Keratinocyte (primary cell): ENCODE data around the gene DIS3L2.

Experiments
- CTCF ChIP-seq, 3 experiments: IDR thresholded peaks in 1 of 3; conservative IDR thresholded peaks in 1 of 3; optimal IDR thresholded peaks in 1 of 3; 2 replicates in 2 of 3; 3 replicates in 1 of 3; pipeline versions ENCODE3 to v1.5.1; 2011; ENCODE audit warnings: low read length in 3 of 3, mild to moderate bottlenecking in 3 of 3, moderate library complexity in 2 of 3, control low read depth in 1 of 3, inconsistent platforms in 1 of 3; ENCODE audit not compliant: insufficient read depth in 2 of 3; ENCODE audit errors: extremely low read depth in 1 of 3
- EZH2 ChIP-seq: IDR thresholded peaks from one replicate; pipeline ENCODE4 v1.6.1; 2012; ENCODE audit warnings: inconsistent platforms, mild to moderate bottlenecking, low read length, moderate library complexity

- TF ChIP-seq EZH2 (no peak), CTCF (optimal IDR thresholded peaks at IDR 0.05 in 1 of 3, IDR thresholded peaks at IDR 0.05 in 1 of 3, conservative IDR thresholded peaks at IDR 0.05 in 1 of 3; ENCODE audit: extremely low read depth in 1 of 3, insufficient read depth in 2 of 3, low read length in 3 of 3) (no peak)
Observed at GRCh38 chr2:232014681-232015080, 53.2 kb downstream of the DIS3L2 start.
